GM21529 (cell line): ENCODE results near the gene SEMA3A.
A peak's percentile ranks its signal among the peaks of the same experiment; 100 is the strongest.

Experiments used
- ATAC-seq: cut with Tn5 transposase; IDR thresholded peaks from one replicate; pipeline ENCODE4 v1.9.1; 2021; ENCODE audit not compliant: unreplicated experiment

SEMA3A gene

GRCh38 chr7:84022009-84022408 is 172.6 kb downstream of the SEMA3A start:
- ATAC-seq, result no peak

GRCh38 chr7:84021292-84021908 is 173.2 kb downstream of the SEMA3A start:
- no peak for ATAC-seq

DNA sequence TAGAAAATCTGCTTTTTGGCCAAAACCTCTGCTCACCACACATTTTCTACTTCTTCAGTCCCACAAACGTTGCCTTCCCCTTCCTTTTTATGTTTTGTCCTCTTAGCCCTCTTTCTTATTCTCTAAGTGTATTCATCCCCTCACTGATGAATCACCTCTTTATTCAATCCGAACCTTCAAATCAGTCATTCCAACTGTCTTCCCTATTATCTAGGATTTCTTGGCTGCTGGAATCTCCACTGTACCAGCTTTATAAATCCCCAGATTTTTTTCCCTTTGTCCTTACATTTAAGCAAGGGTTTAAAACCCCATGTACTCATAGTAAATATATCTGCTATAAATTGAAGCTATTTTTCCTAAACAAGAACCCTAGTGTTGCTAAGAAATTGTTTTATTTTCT is 176.9 kb downstream of the SEMA3A start:
- ATAC-seq, result no peak

DNA sequence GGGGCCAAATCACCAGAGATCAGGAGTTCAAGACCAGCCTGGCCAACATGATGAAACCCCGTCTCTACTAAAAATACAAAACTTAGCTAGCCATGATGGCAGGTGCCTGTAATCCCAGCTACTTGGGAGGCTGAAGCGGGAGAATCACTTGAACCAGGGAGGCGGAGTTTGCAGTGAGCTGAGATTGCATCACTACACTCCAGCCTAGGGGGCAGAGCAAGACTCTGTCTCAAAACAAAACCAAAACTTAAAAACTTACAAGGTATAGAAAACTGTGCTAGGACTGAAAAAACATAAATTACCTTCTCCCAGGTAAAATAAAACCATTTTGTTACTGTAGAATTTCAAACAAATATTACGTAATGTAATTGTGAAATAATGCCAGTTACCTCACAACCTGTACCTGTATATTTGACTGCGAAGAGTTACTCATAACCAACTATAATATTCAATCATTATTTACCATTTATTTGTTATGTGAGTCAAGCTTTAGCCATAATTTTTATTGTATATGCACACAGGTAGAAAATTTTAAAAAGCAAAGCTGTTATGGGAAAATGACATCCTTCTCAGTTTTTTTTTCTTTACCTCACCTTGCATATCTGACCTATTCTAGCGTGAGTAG is 180.9 kb downstream of the SEMA3A start:
- no peak for ATAC-seq

- no peak for ATAC-seq
These were observed 184.8 kb downstream of the SEMA3A start for GRCh38 chr7:84009782-84010181.

DNA sequence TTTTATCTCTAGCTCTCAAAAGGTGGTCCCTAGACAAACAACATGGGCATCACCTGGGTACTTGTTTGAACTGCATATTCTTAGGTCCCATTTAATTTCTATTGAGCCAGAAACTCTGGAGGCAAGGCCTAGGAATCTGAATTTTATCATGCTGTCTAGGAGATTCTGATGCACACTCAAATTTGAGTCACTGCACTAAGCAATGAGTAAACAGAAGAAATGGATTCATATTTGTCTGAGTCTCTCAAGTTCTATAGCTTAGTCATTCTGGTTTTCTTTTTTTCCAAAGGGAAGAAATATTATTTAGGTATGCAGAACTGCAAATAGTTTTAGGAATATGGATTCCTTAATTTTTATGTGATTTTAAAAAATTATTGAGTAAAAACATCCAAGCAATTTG is 185.5 kb downstream of the SEMA3A start:
- ATAC-seq, result no peak

- ATAC-seq, result no peak
These were observed 191.4 kb downstream of the SEMA3A start for GRCh38 chr7:84003191-84003590.

- no peak for ATAC-seq
These were observed 192.2 kb downstream of the SEMA3A start for GRCh38 chr7:84002348-84002747.

- ATAC-seq, result no peak
These were observed 197.7 kb downstream of the SEMA3A start for GRCh38 chr7:83996879-83997278.

GRCh38 chr7:83987764-83988163 is 206.8 kb downstream of the SEMA3A start:
- no peak for ATAC-seq

DNA sequence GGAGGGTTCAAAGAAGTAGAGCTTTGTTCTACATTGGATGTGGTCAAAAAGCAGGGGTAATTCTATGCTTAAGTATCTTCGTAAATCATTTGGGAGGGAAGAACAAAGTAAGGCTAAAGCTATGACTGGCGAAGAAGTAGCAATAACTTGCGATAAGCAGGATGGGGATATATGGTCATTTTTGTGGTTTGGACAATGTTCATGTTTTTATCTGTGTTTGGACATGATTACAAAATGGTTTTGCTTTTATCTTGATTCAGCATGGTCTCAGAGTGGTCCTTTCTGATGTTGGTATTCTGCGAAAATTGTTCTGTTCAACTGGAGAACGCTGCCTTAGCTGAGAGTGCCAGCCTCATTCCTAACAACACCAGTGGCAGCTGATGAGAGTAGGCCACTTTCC is 208.8 kb downstream of the SEMA3A start:
- no peak for ATAC-seq

GRCh38 chr7:83984591-83984990 is 210.0 kb downstream of the SEMA3A start:
- ATAC-seq, result no peak

DNA sequence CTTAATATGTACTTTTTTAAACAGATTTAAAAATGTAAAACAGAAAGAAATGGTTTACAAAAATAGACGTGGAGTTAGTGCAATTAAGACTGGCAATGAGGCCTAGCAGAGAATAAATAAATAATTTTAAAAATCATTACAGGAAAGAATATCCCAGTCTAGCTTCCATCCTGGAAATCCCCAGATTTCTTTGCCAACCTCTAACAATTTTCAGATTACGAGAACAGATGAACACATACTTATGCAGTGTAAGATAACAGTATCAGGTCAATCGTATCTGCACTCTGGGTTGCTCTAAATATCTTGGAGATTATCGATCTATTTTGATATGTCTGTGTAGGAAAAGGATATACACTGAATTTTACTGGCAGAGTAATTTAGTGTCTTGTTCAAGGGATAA is 210.5 kb downstream of the SEMA3A start:
- no peak for ATAC-seq

DNA sequence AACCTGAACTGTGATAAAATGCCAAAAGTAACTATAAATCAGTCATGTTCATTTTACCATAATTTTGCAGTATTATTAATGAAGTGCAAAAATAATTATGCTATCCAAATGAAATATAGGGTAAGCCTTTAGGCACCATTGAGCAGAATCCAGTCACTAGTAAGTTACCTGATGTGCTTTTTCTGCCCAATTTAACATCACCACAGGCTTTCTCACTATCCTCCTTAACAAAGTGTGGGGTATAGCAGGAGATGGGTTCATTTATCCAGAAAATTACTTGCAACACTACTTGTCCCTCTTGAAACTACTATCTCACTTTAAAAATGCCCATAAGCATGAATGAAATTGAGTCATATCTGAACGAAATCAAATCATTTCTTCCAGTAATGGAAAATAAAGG is 211.0 kb downstream of the SEMA3A start:
- ATAC-seq, result no peak

DNA sequence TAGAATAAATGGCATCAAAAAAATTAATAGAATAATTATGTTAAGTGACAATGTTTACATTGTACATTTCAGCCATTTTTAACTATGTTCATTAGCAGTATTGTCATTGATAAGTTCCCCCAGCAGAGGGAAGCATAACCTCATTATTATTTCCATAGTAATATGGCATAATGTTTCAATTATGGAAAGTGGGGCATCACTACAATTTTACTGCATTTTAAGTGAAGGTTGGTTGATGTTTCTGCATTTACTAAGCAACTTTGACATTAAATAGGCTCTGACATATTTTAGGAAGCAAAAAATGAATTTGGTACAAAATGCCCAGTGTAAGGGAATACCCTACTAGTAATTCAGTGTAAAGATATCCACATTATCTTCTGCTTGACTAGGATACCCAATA is 218.3 kb downstream of the SEMA3A start:
- ATAC-seq, result peak; percentile 88

GRCh38 chr7:83970081-83970480 is 224.5 kb downstream of the SEMA3A start:
- ATAC-seq, result no peak

GRCh38 chr7:83964318-83964717 is 230.3 kb downstream of the SEMA3A start:
- no peak for ATAC-seq

GRCh38 chr7:83957333-83957732 is 237.3 kb downstream of the SEMA3A start:
- ATAC-seq, result no peak

- ATAC-seq, result no peak
These were observed 238.5 kb downstream of the SEMA3A start for GRCh38 chr7:83956104-83956503.

GRCh38 chr7:83952236-83952635 is 242.4 kb downstream of the SEMA3A start:
- ATAC-seq, result no peak

DNA sequence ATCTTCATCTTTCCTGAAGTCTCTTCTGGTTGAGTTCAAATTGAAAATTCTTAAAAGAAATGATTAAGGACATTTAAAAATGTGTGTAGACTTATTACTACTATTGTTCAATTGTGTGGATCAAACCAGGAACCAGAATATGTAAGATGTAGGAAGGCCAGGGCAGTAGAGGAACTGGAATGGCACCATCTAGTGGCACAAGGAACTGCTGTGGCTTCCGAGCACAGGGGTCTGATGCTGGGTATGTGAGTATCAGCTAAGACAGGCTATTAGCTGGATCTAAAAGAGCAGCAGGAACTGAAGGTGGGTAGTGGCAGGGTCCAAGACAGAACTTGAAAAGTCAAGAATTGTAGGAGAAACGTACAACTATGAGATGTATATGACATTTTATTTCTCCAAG is 247.3 kb downstream of the SEMA3A start:
- ATAC-seq, result no peak

DNA sequence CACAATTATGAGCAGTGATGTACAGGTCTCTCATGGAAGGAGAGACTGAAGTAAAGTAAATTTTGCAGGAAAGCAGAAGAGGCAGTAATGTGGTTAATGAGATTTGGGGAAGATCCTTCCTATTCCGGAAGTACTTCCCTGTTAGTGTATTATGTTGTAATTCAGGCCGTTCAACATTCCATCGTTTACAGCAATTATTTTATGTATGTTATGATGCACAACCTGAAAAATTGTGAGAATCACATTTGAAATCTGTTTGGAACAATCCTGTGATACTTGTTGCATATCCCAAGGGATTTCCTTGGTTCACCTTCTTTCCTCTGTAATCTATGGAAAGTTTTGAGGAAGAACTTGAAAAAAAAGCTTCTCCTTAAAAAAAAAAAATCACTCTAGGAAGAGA is 247.8 kb downstream of the SEMA3A start:
- ATAC-seq, result no peak

- no peak for ATAC-seq
These were observed 253.3 kb downstream of the SEMA3A start for GRCh38 chr7:83941300-83941699.
